Adrenal gland (tissue), 12 donors: ENCODE results near the gene MMADHC. TPM values are rescaled to one million over a fixed set of nuclear protein-coding genes. Genes with fewer than 3 reads are reported as not detected.

ENCODE experiments used
- DNase-seq, 7 donors: peaks; one replicate each; pipeline ENCODE4 v3.0.0-alpha.2; 2019 to 2020
- H3K27ac ChIP-seq, 5 donors: fragments of 200-600 bp; sonication (generic) in 4 of 5; 1 replicate in 3 of 5; 2 replicates in 2 of 5; pipeline versions ENCODE4 v1.5.1 to v1.8.0; 2016 to 2020; ENCODE audit warnings: mild to moderate bottlenecking in 1 of 5
- H3K27me3 ChIP-seq: fragments of 200-600 bp; 2 replicates; pipeline ENCODE4 v1.8.0; 2021
- H3K36me3 ChIP-seq, 2 donors: fragments of 200-600 bp; replicated peaks in 1 of 2; 1 replicate in 1 of 2; 2 replicates in 1 of 2; pipeline versions ENCODE4 v1.5.1 to v1.8.0; 2018 to 2022
- H3K4me1 ChIP-seq, 2 donors: fragments of 200-600 bp; replicated peaks in 1 of 2; 1 replicate in 1 of 2; 2 replicates in 1 of 2; pipeline versions ENCODE4 v1.5.1 to v1.8.0; 2018 to 2021
- H3K4me3 ChIP-seq, 4 donors: fragments of 200-600 bp; sonication (generic) in 3 of 4; one replicate each; pipeline ENCODE4 v1.5.1; 2016 to 2018
- H3K9me3 ChIP-seq, 3 donors: fragments of 200-600 bp; sonication (generic) in 1 of 3; replicated peaks in 1 of 3; 1 replicate in 2 of 3; 2 replicates in 1 of 3; pipeline versions ENCODE4 v1.5.1 to v1.8.0; 2016 to 2021
- CTCF ChIP-seq, 6 experiments: fragments of 450-650 bp in 4 of 6; fragments of 200-600 bp in 2 of 6; sonication (generic) in 1 of 6; IDR thresholded peaks; 1 replicate in 5 of 6; 2 replicates in 1 of 6; pipeline versions ENCODE4 v1.5.1 to v1.8.0; 2016 to 2021; ENCODE audit warnings: antibody characterized with exemption in 6 of 6, mild to moderate bottlenecking in 2 of 6, moderate library complexity in 1 of 6
- POLR2A ChIP-seq, 2 donors: fragments of 450-650 bp; IDR thresholded peaks; one replicate each; pipeline ENCODE4 v1.6.1; 2017; ENCODE audit warnings: antibody characterized with exemption in 2 of 2, mild to moderate bottlenecking in 2 of 2, moderate library complexity in 1 of 2
- WGBS, 4 donors: extraction: QIAGEN DNeasy Blood & Tissue Kit in 2 of 4; methylation state at CpG; one replicate each; pipeline versions ENCODE4 v1.1.5 to v1.1.7; 2013 to 2017; 5-methylcytosine and 5-hydroxymethylcytosine counted together
- intact Hi-C, 2 donors: fragments of 100-400 bp; cut with DNase I; formaldehyde crosslinking; loops; one replicate each; pipeline versions ENCODE4 v1.14.1 to v1.15.0; 2022 to 2023
- polyA plus RNA-seq, 3 donors: library from polyadenylated mRNA; stranded (reverse); fragments of 200-250 nt in 2 of 3; fragments of 350-450 nt in 1 of 3; fragmentation: Illumina TruSeq in 1 of 3; extraction: RNeasy Lipid Tissue Mini Kit (QIAGEN cat#74804) in 1 of 3; gene quantifications; one replicate each; pipeline ENCODE4 v1.2.3, GENCODE V29; 2013 to 2014
- total RNA-seq, 9 donors: library from RNA; depleted of rRNA in 4 of 9; stranded (reverse); fragments of >200 nt in 4 of 9; fragments of 120-200 nt in 1 of 9; fragmentation: NEBNext Ultra II Directional in 1 of 9; extraction: Animal tissue kit (Norgen Biotek cat#: 25700) in 1 of 9; gene quantifications; one replicate each; pipeline versions ENCODE4 v1.1.0 to v1.2.4, GENCODE V29; 2013 to 2023
- donor health status: healthy with polysubstance abuse.
- donor health status: Bipolar disorder and iron deficiency.
- donor health status: DM: yes; HTN: yes; CAD: no.
- donor health status: DM: no; HTN: no; CAD: no.
- donor health status: DM: no; HTN: no; CAD: no.
- donor health status: DM: yes; HTN: yes; CAD: no.

The MMADHC gene
- total and polyA plus RNA-seq, 12 donors, result 28.0 to 179 (median 91.0) TPM

- no peak overlapping the region for H3K4me3 ChIP-seq
- no peak overlapping the region for H3K27ac ChIP-seq
- TF ChIP-seq POLR2A (IDR thresholded peaks at IDR 0.05) (no peak), CTCF (IDR thresholded peaks at IDR 0.05) (no peak)
- no peaks in the 10 kb centered on the region for H3K9me3 ChIP-seq
- 68 to 75% (median 72%) methylated on average over 7 of the region's 7 CpGs for WGBS, 4 donors
- no peaks in the 10 kb centered on the region for H3K4me1 ChIP-seq
- intact Hi-C loops, result no loop called here
- DNase-seq, result no peak
- H3K27me3 ChIP-seq, result no peaks in the 10 kb centered on the region
- no peaks in the 10 kb centered on the region for H3K36me3 ChIP-seq
These were observed 52.9 kb downstream of the MMADHC start for GRCh38 chr2:149534674-149535073.

GRCh38 chr2:149528983-149529382, 58.6 kb downstream of the MMADHC start:
- intact Hi-C loops, result no loop called here
- Histone ChIP-seq H3K4me3 (no peak overlapping the region), H3K27ac (no peak overlapping the region), H3K27me3 (no peaks in the 10 kb centered on the region), H3K9me3 (no peaks in the 10 kb centered on the region), H3K4me1 (no peaks in the 10 kb centered on the region), H3K36me3 (no peaks in the 10 kb centered on the region)
- WGBS, 4 donors, result 33 to 68% (median 53%) methylated on average over 3 of the region's 3 CpGs
- no peak for DNase-seq
- TF ChIP-seq POLR2A (IDR thresholded peaks at IDR 0.05), result no peak
- no peak for TF ChIP-seq CTCF (IDR thresholded peaks at IDR 0.05)

DNA sequence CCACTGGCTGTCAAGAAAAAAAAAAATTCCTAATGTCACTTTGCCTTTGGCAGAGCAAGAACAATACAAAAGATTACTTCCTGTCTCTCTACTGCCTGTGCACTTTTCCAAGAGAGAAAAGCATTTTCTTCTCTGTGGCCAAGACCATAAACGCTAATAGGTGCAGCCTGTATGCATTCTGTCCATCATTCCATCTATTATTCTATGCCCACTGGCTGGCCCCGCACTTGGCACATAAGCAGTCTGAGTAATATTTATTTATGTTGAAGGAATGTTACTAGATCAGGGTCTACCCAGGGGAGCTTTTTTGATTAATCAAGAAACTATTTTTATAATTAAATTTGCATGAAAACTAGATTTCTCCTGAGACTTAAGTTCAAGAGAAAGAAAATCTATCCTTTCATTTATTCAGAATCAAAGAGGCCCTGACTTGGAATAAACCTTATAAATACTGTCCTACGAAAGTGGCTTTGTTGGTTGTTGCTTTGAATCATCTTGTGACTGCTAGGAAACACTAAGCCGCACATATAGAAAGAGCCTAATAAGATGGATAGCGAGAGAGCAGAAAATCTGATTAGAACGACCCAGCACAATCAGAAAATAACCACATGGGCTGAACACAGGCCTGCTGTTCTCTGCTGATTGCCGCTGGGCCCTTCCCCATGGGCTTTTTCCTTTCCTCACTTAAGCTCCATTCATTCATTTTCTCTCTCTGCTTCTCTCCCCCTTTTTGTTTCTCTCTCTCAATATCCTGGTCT, 59.4 kb downstream of the MMADHC start:
- Histone ChIP-seq H3K27me3 (no peaks in the 10 kb centered on the region), H3K36me3 (no peaks in the 10 kb centered on the region), H3K9me3 (no peaks in the 10 kb centered on the region), H3K4me3 (no peak overlapping the region), H3K27ac (no peak overlapping the region), H3K4me1 (no peaks in the 10 kb centered on the region)
- intact Hi-C loops, result no loop called here
- no peak for TF ChIP-seq POLR2A (IDR thresholded peaks at IDR 0.05)
- WGBS, 4 donors, result 71 to 83% (median 76%) methylated on average over 7 of the region's 7 CpGs
- no peak for DNase-seq

- intact Hi-C loops, result no loop called here
- Histone ChIP-seq H3K27ac (no peak overlapping the region), H3K4me3 (no peak overlapping the region), H3K27me3 (no peaks in the 10 kb centered on the region), H3K36me3 (no peaks in the 10 kb centered on the region), H3K9me3 (no peaks in the 10 kb centered on the region), H3K4me1 (no peaks in the 10 kb centered on the region)
- DNase-seq, result no peak
- 73 to 95% (median 88%) methylated on average over 2 of the region's 2 CpGs for WGBS, 4 donors
- TF ChIP-seq POLR2A (IDR thresholded peaks at IDR 0.05) (no peak), CTCF (IDR thresholded peaks at IDR 0.05) (no peak)
These were observed 60.9 kb downstream of the MMADHC start for GRCh38 chr2:149526689-149527088.

DNA sequence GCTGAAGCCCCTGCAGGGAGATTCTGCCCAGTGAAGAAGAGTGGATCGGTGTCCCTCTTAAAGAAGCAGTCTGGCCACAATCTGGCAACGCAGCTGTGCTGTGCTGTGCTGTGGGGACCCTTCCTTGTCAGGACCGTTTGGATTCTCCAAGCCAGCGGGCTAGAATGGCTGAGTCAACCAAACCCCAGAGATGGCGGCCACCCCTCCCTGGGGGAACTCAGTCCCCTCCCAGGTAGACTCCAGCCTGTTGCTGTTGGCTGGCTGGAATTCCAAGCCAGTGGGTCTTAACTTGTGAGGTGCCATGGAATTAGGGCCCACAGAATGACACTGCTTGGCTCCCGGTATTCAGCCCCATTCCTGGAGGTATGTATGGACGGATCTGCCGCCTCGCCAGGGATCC, 62.3 kb downstream of the MMADHC start:
- WGBS, 4 donors, result 85 to 95% (median 94%) methylated on average over 4 to 9 of the region's 9 CpGs
- Histone ChIP-seq H3K9me3 (no peaks in the 10 kb centered on the region), H3K4me1 (no peaks in the 10 kb centered on the region), H3K27ac (no peak overlapping the region), H3K27me3 (no peaks in the 10 kb centered on the region), H3K4me3 (no peak overlapping the region), H3K36me3 (no peaks in the 10 kb centered on the region)
- TF ChIP-seq POLR2A (IDR thresholded peaks at IDR 0.05) (no peak), CTCF (IDR thresholded peaks at IDR 0.05) (no peak)
- no peak for DNase-seq
- intact Hi-C loops, result no loop called here
